ENCODE data around the gene C8B. TPM values are rescaled to one million over a fixed set of nuclear protein-coding genes. Genes with fewer than 3 reads are reported as not detected.

The C8B gene
- total and polyA plus RNA-seq, 2 of the 13 experiments (the other 11 are each of a cell fraction or from before 2014, with no cell fraction given): 8.4 to 11.3 TPM

- no peaks in the 10 kb centered on the region for H3K36me3 ChIP-seq (replicated peaks in 1 of 2; ENCODE audit: control insufficient read depth in 1 of 2, insufficient read depth in 2 of 2, low read length in 2 of 2)
- H3K4me3 ChIP-seq (replicated peaks in 1 of 3; ENCODE audit: insufficient read depth in 1 of 3, low read depth in 2 of 3, low read length in 3 of 3): no peak overlapping the region; a peak in 1 of 6 replicates
- peak overlapping the region; percentile 56 for H3K4me2 ChIP-seq (ENCODE audit: low read depth, low read length)
- 0 out of 2 replicates have a peak overlapping the region, but pooled peaks have one; percentile 5 for H3K9ac ChIP-seq (ENCODE audit: insufficient read depth, low read depth, low read length)
- in situ Hi-C loops (cut with HindIII; ENCODE audit: extremely low pct_ligation_motif_present, low pct_unique_long_range_greater_than_20kb): loop anchor here (5.0 kb wide), 1 partner anchor 136 kb away; no protein-coding TSS in a partner anchor
- intact Hi-C loops (cut with micrococcal nuclease; ENCODE audit: unreplicated experiment): loop anchor here (1.0 to 10.0 kb wide), 2 partner anchors 97 to 136 kb away; no protein-coding TSS in a partner anchor
- no peaks in the 10 kb centered on the region for H3K79me2 ChIP-seq (ENCODE audit: insufficient read depth, low read length)
- H3K4me1 ChIP-seq (ENCODE audit: insufficient read depth, low read length): peaks cover 73% of the 10 kb centered on the region
- BruUV-seq (replicated peaks): no TSS peak
- 39% methylated on average over 15 of the region's 15 CpGs for WGBS (ENCODE audit: low lambda C conversion rate)
- no peak overlapping the region for H2AFZ ChIP-seq (ENCODE audit: low read length)
- CTCF ChIA-PET (ENCODE audit: low intra/inter-chr PET ratio, low total read pairs): interaction anchor here (3.2 kb wide), 1 partner anchor 137 kb away, joined by 51 read pairs; no protein-coding TSS in a partner anchor
- H3K9me3 ChIP-seq (ENCODE audit: low read length): no peaks in the 10 kb centered on the region
- POLR2A ChIA-PET: interaction anchor here (1.0 to 3.5 kb wide), 4 partner anchors 58 to 136 kb away, joined by 3 to 28 read pairs (median 8); partner anchors contain the start of gene C8A
- FAIRE-seq (peak; percentile 67), DNase-seq (ENCODE audit: low spot score) (peak; percentile 58), ATAC-seq (peak; percentile 56)
- H3K27ac ChIP-seq (ENCODE audit: extremely low read length, insufficient read depth, low read length): peak overlapping the region; percentile 65
- no peaks in the 10 kb centered on the region for H4K20me1 ChIP-seq (ENCODE audit: insufficient read depth, low read length)
- H3K27me3 ChIP-seq (ENCODE audit: control insufficient read depth in 1 of 2, insufficient read depth in 2 of 2, low read length in 2 of 2): no peaks in the 10 kb centered on the region
- TF ChIP-seq TRIM22 (IDR thresholded peaks at IDR 0.05): no peak
- TF ChIP-seq KAT7 (CRISPR knock-in tag; IDR thresholded peaks at IDR 0.05; ENCODE audit: borderline replicate concordance): 0 out of 2 replicates have a peak, but pooled peaks have one; percentile 32
- TF ChIP-seq DBP (CRISPR knock-in tag; IDR thresholded peaks at IDR 0.05; ENCODE audit: not compliant biosample characterization): no peak
- TF ChIP-seq DRAP1 (CRISPR knock-in tag; IDR thresholded peaks at IDR 0.05): no peak
- no peak for TF ChIP-seq KMT2B (CRISPR knock-in tag; IDR thresholded peaks at IDR 0.05)
- no peak for TF ChIP-seq KLF11 (CRISPR knock-in tag; IDR thresholded peaks at IDR 0.05)
- TF ChIP-seq KLF15 (CRISPR knock-in tag; IDR thresholded peaks at IDR 0.05; ENCODE audit: borderline replicate concordance): no peak
- no peak for TF ChIP-seq SP4 (CRISPR knock-in tag; IDR thresholded peaks at IDR 0.05)
- 0 out of 2 replicates have a peak, but pooled peaks have one; percentile 49 for TF ChIP-seq CEBPG (CRISPR knock-in tag; IDR thresholded peaks at IDR 0.05)
- no peak for TF ChIP-seq RXRA (CRISPR knock-in tag; IDR thresholded peaks at IDR 0.05)
- TF ChIP-seq ZNF33B (CRISPR knock-in tag; IDR thresholded peaks at IDR 0.05): no peak
- TF ChIP-seq ZNF800 (CRISPR knock-in tag; IDR thresholded peaks at IDR 0.05): no peak
- 0 out of 2 replicates have a peak, but pooled peaks have one; percentile 60 for TF ChIP-seq ZMYM4 (CRISPR knock-in tag; IDR thresholded peaks at IDR 0.05)
- TF ChIP-seq RFX3 (CRISPR knock-in tag; IDR thresholded peaks at IDR 0.05): no peak
- TF ChIP-seq ZNF512B (CRISPR knock-in tag; IDR thresholded peaks at IDR 0.05; ENCODE audit: borderline replicate concordance): no peak
These were observed 2.4 kb upstream of the C8B start for GRCh38 chr1:56967900-56968832.

Data from HepG2 (cell line).